Left kidney (tissue), 2 donors: Measurements from ENCODE around the gene SIDT2. TPM values are rescaled to one million over a fixed set of nuclear protein-coding genes. Genes with fewer than 3 reads are reported as not detected.

Experiments used
- DNase-seq: peaks from one replicate; pipeline ENCODE4 v3.0.0-alpha.2; 2013
- polyA plus RNA-seq: library from polyadenylated mRNA; unstranded; fragments of 120-200 nt; gene quantifications from one replicate; pipeline ENCODE4 v1.2.1, GENCODE V29; 2013; ENCODE audit not compliant: insufficient read length

The SIDT2 gene
- polyA plus RNA-seq, 1 donor, result 47.7 TPM

DNA sequence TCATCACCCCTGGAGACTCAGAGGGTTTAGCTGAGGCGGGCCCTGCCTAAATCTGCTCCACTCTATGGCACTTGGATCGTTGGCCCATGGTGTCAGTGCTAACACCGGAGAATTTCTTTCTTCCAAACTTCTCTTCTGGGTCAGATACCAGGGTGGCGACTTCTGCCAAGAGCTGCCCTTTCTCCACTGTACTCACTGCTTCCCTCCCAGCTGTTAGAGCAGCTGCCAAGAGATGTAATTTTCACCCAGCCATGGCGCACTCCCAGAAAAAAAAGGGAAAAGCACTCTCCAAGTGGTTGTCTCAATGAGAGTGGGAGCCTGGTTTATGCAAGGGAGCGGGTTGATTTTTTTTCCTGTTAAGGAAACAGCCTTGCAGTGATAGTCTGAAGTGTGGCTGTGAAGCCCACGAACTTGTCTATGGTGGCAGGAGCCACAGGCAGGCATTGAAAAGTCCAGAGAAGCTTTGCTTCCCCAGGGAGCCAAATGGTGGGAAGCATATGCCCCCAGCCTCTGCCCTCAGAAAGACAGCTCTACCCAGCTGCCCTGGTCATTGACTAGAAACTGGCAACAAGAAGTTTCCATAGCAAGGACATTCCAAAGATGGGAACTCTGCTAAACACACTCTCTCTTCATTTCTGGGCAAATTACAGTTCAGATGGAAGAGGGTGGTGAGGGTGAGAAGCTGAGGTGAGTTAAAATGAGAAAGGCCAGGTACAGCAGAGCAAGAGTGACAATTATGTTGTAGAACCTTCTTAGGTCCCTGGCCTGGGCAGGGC, 42.6 kb downstream of the SIDT2 start:
- no peak for DNase-seq

DNA sequence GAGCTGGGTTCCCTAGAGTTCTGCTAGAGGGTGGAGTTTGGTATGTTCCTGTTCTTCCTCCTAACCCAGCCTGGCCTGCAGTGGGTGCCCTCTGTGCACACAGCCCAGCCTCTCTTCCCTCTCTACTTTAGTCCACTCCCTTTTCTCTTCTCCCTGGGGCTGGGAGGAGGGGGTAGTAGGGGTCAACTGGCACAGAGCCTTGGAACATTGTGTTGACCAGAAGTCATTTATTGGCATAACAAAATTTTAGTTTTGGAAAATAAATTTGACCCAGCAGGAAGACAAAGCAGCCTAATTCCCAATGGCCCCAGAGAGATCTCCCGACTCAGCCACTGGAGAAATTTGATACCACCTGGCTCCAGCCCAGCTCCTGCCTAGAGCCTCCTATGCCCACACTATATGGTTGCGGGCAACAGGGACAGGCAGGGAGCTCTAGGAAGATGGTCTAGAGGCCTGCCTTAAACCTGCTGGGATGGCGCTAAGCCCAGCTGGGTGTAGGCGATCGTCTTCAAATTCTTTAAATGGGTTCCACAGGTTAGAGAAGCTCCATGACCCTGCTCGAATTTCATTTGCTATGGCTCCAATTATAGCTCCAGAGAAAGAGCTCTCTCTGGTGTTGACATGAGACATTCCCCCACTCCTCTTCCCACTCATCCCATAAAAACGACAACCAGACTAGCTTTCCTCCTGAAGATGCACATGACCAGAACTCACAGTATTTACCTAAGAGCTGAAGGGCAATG, 43.4 kb downstream of the SIDT2 start:
- DNase-seq, result peak; percentile 53

DNA sequence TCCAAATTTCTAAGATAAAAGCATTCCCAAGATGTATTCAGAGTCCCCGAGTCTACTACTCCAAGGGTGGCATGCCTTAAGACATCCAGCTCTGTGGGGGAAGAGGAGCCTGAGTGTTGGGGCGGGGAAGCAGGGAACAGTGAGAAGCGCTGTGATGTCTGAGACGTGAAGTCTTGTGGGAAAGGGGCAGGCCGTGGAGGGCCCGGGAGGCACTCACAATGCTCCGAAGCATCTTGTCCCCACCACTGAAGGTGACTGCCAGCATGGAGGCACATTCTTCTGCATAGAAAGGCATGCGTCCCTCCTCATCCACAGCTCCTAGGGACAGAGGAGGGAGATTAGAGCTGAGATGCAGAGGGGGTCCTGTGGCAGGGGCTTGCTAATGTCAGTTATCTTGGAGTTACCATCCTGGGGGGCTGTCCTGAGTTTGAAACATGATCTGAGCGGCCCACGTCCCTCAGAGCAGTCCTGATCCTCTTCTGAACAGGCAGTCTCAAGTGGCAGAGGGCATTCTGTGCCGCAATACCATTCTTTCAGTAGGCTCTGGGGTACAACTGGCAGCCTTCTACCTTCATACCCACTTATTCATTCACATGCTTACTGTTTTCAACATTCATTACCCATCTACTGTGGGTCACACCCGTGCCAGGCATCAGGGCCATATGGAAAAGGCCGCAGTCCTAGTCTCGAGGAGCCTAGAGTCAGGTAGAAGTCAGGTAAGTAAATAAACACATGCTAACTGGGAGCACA, 44.6 kb downstream of the SIDT2 start:
- DNase-seq, result no peak

DNA sequence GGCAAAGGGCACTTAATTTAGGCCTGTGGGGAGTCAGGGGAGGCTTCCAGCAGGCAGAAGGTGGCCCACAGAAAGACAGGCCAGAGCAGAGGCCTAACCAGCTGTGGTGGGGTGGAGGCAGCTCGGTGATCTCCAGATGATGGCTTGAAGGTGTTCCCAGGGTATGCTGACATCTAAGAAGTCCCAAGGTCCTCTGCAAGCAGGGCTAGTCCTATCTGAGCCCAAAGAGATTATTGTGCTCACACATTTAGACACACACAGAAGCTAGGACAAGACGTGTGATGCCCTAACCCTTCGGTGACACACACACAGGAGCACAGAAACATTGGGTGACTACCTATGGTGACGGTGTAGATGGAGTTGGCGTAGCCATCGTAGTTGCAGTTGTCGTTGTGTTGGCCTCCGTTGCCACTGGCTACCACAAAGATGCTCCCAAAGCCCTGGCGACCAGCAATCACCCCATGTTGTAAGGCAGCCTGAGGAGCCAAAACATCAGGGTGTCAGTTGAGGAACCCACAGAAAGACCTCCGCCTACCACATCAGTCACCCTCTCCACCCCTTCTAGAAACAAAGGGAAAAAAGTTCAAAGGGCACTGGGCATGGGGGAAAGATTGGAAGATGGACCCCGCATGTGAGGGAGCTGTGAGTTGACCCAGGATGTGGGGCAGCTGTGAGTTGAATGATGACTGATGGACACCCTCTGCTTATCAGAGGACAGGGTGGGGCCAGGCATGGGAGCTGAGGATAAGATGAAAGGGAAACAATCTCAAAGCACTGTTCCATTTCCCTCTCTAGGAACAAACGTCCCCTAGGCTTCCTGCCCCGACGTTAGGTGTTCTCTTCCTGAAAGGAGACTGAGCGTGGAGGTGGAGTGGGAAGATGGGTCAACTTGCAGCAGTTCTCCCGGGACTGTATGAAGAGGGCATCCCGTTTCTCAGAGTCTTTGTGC, 45.5 kb downstream of the SIDT2 start:
- no peak for DNase-seq

DNA sequence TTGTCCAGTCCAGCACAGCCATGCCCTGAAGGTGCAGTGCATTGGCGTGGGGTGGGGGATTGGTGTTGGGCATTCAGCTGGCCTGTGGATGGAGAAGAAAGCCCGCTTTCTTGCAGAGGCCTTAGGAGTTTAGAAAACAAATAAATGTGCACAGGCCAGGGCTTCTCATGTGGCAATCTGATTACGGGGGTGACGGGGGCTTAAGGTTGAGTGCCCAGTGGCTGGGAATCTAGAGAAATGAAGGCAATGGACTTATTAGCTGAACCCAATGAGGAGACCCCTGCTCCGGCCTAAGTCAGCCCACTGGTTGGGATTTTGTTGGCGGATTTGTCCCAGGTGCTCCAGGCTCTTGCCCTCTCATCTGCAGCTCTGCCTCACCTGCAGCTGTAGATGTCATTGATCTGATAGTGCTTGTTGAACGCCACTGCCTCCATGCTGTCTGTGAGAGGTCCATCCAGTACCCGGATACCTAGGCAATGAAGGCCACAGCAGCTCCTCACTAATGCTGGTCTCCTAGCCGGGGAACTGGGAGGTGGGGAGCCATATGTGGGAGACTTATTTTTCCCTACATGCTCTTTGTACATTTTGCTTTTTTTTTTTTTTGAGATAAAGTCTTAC, 47.1 kb downstream of the SIDT2 start:
- no peak for DNase-seq

DNA sequence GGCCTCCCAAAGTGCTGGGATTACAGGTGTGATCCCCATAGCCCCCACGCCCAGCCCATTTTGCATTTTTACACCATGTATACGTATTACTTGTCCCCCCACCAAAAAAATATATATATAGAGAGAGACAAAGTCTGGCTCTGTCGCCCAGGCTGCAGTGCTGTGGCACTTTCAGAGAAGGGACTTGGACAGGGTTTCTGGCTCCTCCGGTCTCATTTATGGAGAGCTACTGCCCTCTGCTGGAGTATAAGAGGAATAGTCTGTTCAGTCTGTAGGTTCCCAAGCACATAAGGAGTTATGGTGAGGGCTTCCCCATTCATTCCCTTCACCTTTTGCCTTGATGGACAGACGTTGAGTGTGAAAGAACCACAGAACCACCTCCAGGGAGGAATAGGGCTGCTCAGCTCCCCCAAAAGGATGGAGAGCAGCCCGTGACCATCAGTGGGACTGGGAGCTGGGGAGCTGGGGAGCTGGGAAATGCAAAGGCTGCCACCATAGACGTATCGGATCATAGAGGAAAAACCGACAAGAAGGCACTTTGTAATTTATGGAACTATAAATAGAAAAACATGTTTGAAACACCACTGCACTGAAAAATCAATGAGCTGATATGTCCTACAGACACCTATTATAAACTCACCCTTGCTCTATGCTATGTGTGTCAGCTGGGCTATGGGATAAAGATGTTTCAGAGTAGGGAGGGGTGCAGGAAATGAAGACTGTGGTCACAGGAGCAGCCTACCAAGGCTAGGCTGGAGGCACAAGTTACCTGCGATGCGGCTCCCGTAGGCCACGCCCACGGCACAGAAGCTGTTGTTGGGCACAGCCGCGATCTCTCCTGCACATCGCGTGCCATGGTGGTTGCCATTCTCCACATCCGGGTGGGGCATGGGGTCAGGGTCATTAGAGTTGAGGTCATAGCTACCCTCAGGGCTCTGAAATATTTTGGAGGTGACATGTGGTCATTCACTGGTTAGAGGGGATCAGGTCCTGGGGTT, 48.1 kb downstream of the SIDT2 start:
- DNase-seq, result peak; percentile 83

DNA sequence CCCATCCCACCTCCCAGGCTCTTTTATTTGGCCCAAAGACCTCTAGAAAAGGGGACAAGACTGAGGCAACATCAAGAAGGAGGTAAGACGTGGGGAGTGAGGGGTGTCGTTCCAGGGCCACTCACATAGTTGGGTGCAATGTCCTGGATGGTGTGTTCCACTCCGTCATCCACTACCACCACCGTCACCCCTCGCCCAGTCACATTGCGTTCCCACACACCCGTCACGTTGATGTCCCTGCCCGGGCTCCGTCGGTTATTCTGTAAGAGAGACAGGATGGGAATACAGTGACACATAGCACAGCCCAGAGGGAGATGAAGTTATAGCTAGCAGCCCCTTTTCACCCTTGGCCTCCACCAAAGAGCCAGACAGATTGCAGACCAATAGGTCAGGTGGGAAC, 49.5 kb downstream of the SIDT2 start:
- no peak for DNase-seq

DNA sequence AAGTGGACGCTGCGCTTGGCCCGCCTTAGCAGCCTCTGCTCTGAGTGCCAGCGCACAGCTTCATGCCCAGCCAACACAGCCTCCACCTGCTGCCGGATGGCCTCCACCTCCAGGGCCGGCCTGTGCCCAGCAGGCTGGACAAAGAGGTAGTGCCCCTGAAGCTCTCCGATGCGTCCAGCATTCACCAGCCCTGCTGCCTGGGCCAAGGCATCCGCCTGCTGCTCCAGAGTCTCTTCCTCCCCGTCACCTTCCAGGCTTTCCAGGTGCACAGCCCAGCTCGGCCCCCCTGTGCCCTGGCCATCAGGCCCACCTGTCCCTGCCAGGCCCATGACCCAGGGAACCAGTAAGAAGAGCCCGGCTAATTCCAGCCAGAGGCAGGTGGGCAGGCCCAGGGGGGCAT, 50.9 kb downstream of the SIDT2 start:
- DNase-seq, result no peak

DNA sequence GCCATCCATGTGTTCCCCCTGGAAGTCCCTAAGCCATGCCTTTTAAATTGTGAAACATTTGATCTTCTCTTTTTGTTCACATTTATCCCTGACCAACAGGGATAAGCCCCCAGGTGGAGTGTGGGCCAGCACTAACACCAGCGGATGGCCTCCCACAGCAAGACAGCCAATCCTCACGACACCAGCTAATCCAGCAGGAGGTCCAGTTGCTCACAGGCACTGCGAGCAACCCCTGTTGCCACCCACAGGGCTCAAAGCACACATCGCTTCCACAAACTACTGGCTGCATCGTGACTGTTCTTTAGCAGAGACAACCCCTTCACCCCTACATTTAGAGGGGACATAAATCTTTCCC, 51.4 kb downstream of the SIDT2 start:
- DNase-seq, result no peak

DNA sequence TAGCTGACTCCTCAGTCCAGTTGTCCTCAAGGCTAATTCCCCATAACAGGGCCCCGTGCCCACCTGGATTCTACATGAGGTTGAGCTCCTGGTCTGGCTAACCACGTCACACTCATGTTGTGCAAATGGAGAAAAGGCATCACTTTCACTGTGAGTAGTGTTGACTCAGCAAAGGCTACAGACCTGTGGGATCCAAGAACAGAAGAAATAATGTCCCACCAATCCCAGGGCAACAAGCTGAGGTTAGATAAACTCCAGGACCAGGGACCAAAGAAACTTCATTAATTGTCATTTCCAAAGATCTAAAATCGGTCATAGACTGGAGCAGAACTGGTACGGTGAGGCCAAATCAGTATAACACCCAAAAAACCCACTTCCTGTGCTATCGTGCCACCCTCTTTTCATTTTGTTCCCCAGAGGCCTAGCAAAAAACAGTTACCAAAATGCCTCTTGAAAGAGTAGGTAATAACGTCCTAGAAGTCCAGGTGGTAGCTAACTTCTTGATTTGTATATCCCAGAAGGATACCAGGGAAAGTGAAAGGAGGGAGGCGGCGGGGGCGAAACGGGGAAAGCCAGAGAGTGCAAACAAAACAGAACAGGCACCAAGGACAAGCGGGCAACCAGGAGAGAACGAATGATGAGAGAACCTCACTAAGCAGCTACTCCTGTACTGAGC, 51.9 kb downstream of the SIDT2 start:
- DNase-seq, result no peak

DNA sequence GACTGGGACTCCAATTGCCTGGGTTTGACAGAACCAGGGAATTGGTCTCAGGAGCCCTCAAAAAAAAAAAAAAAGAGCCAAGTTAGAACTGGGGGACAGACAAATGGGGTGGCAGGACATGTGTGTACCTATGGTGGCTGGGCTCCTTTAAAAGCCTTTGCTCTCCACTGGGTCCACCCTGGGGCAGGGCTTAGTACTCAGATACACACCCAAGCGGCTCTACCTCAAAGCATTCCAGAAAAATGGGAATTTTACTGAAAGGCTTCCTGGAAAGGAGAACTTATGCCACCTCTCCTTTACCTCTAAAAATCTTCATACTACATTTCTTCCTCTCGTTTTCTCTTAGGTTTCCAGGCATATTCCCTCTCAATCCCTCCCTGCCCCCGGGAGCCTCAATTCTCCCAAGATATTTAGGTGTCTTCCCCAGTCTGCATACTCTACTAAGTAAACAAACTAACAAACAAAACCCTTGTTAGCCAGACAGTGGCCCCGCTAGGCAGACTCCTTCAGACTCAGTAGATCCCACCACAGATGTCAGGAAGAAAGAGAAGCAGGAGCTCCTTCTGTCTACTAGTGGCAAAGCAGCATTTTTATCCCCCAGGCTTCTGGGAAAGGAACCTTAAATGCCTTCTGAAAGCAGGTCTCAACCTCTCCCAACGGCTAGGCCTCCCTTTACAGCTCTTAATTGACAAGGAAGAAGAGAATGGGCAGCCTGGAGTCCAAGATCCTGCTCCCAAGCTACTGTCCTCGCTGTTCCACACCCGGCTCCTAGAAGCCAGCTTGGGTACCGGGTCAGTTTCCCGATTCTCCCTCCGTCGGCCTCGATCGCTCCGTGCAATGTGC, 52.7 kb downstream of the SIDT2 start:
- DNase-seq, result no peak

DNA sequence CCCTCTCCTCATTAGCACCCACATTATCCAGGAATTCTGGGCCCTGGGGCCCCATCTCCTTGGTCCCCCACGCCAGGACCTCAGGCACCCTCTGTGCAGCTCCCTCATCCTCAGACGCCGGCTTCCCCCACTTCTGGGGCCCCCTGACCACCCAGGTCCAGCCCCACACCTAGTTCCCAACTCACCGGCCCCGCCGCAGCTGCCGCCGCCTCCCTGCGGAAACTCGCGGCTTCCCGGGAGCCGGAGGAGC, 53.2 kb downstream of the SIDT2 start, which contains the start of gene PCSK7:
PCSK7 (minus strand) TSS at position 232 of the 250 bp plus-strand sequence. CDS start 2,229 bp downstream, outside the sequence.
- no peak for DNase-seq

DNA sequence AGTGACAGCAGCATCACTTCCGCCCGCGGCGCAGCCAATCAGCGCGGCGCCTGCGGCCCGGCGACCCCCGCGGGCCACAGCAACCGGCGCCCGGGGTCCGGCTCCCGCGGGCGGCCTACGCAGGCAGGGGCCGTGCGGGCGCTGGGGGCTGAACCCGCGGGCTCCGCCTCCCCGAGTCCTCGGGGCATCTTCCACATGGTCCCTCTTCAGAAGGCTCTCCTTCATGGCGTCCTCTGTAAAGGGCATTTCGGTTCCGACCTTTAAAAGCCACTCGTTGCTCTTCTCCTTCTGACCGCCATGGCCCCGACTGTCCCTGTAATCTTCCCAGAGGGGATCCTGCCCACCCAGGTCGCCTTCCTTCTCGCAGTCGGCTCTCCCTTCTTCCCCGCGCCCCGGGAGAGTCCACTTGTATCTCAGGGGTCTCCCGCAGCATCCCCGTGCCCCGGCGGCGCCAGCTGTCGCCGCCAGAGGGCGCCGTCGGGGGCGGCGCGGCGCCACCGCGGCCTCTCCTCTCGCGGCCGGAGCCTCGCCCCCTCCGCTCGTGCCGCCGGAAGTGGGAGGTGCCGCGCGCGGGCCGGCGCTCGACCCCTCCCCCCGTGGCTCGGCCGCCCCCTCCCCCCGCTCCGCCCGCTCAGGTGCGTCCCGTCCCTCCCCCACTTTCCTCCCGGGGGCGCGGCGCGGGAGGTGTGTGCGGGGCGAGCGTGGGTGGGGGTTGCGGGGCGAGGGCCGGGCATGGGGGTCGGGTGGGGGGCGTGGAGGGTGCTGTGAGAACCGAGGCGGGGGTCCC, 53.7 kb downstream of the SIDT2 start, which contains the start of gene RNF214:
RNF214 (plus strand) TSS at position 580 of the 787 bp plus-strand sequence. CDS start 1,602 bp downstream, outside the sequence.
- peak; percentile 80 for DNase-seq

DNA sequence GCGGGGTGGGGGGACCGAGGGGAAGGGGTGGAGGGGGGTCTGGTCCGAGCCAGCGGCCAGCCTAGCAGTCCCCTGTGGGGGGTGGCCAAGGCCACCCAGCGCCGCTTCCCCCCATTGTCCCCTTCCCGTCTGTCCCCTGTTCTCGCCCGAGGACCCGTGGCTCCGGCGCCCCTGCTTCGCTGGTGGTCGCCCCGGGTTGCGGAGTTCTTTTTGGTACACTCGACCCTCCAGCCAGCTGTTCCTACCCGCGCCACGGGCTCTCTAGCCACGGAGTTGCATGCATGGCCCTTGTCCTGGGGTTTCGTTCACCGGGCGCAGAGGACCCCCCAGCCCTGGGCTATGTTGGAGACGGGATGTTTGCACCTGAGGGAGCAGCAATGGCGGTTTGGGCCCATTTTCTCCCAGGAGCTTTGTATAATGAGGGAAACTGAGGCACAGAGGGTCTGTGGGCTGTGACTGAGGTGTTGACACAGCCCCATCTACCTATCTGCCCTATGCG, 54.4 kb downstream of the SIDT2 start:
- DNase-seq, result no peak

DNA sequence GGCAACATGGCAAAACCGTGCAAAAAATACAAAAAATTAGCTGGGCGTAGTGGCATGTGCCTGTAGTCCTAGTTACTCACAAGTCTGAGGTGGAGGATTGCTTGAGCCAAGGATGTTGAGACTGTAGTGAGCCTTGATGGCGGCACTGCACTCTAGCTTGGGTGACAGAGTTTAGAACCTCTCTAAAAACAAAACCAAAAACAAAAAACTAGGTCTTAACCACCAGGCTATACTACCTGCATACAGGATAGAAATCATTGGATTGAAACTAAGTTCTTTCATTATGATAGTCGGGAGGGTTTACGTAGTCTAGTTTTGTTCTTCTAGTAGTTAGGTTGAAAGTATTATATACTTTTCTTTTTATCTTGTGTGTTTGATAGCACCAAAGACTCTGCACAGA, 59.7 kb downstream of the SIDT2 start:
- no peak for DNase-seq

DNA sequence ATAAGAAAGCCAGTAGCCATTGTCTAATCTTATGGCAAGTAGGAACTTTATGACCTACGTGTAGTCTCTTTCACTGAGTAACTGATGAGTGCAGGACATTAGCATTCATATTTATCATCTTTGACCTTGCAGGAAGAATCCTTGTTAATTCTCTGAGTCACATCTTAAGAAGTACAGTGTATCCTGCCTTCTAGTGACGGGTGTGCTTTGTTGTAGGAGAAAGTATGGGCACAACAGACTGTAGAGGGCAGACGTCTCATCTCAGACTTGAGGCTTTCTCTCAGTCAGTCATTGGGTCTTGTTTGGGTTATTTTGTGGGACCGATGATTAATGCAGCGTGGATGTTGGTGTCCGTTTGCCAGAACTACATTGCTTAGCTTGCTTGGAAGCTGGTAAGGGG, 60.8 kb downstream of the SIDT2 start:
- DNase-seq, result no peak
